Testis (tissue), 2 donors: ENCODE results near the gene MMP25.

Experiments
- POLR2A ChIP-seq: fragments of 450-650 bp; IDR thresholded peaks from one replicate; pipeline ENCODE4 v1.6.1; 2017; ENCODE audit warnings: antibody characterized with exemption, mild to moderate bottlenecking, moderate library complexity
- TF ChIP-seq, protein P1 (sequence below), 3 experiments: fragments of 450-650 bp in 2 of 3; fragments of 200-600 bp in 1 of 3; sonication (generic) in 1 of 3; IDR thresholded peaks; one replicate each; pipeline ENCODE4 v1.5.1; 2016 to 2019; ENCODE audit warnings: antibody characterized with exemption in 3 of 3, mild to moderate bottlenecking in 2 of 3, moderate library complexity in 1 of 3

DNA sequence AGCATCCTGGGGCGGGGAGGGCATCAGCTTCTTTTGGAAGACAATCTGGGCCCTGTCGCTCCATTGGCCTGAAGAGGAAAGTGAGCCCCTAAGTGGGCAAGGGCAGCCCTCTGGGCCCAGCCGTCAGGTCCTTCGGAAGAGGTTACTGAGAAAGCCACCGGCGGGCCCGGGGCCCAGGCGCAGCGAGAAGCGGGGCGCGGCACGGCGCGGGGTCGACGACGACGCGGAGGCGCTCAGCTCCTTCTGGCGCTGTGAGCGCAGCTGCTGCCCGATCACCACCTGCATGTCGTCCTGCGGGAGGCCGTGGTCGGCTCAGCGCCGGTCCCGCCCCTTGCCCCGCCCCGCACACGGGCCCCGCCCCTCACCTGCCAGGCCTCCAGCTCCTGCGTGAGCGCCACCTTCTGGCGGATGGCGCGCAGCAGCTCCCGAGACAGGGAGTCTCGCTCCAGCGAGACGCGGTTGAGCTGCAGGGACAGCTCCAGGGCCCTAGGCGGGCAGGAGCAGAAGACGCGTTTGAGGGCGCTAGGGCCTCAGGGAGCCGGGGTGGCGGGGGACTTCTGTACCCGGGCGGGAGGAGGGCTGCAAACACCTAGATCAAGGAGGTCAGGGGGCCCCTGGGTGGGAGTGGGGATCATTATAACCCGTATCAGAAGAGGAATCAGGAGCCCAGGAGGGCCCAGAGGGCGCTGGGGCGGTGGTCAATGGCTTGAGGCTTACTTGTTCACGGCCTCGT lies 18.2 kb upstream of the MMP25 start:
- TF ChIP-seq, protein P1, sequence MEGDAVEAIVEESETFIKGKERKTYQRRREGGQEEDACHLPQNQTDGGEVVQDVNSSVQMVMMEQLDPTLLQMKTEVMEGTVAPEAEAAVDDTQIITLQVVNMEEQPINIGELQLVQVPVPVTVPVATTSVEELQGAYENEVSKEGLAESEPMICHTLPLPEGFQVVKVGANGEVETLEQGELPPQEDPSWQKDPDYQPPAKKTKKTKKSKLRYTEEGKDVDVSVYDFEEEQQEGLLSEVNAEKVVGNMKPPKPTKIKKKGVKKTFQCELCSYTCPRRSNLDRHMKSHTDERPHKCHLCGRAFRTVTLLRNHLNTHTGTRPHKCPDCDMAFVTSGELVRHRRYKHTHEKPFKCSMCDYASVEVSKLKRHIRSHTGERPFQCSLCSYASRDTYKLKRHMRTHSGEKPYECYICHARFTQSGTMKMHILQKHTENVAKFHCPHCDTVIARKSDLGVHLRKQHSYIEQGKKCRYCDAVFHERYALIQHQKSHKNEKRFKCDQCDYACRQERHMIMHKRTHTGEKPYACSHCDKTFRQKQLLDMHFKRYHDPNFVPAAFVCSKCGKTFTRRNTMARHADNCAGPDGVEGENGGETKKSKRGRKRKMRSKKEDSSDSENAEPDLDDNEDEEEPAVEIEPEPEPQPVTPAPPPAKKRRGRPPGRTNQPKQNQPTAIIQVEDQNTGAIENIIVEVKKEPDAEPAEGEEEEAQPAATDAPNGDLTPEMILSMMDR (IDR thresholded peaks at IDR 0.05): peak in 2 of 3 experiments; percentile 50 to 71
- no peak for TF ChIP-seq POLR2A
